NCI-H1092 (cell line): ENCODE results near the gene EBLN2.

Experiments
- DNase-seq: peaks from one replicate; lab custom pipeline; 2025; lab: John Stamatoyannopoulos, UW

EBLN2 gene

DNA sequence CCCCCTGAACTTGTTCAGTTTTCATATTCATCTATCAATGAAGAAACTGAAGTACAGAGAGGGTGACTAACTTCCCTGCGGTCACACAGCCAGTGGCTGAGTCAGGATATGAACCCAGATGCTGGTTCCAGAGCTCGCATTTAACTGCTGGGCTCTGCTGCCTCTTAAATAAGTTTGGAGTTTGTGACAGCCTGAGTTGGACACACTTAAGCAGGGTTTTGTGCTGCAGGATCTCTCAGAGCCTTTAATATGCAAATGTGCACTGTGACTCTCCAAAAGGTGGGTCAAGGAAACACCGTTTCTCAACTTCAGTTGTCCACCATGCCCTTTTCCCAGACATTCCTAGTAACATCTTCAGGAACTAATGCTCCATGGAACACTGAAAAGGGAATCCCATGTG is 45.8 kb downstream of the EBLN2 start:
- DNase-seq, result no peak

DNA sequence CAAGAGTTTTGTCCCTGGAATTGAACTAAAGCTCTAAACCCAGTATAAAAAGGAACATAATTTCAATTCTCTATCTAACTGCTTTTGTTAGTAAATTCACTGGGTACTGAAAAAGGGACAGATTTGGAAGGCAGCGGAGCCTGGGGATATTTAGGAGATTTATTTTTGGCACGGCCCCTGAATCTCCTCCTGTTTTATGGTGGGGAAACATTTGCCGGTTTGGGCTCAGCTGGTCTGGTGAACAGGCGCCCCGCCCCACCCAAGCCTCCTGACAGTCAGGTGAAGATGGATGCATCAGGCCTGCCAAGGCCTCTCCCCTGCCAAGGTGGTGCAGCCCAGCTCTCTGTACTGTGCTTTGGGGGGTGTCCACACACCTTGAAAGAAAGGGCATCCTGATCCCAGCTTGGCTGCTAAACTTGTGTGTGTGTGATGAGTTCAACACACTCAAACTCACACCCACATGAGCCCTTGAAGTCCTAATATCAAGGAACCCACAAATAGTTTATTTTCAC is 46.3 kb downstream of the EBLN2 start:
- DNase-seq, result no peak

DNA sequence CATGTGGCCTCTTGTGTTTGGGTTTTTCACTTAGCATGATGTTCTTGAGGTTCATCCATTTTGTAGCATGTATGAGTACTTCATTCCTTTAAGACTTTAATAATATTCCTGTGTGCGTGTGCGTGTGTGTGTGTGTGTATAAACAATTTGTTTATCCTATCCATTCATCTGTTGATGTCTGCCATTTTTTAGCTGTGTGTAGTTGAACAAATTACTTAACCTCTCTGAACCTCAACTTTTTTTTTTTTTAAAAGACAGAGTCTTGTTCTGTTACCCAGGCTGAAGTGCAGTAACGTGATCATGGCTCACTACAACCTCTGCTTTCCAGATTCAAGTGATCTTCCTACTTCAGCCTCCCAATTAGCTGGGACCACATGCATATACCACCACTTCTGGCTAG is 47.3 kb downstream of the EBLN2 start:
- DNase-seq, result no peak

DNA sequence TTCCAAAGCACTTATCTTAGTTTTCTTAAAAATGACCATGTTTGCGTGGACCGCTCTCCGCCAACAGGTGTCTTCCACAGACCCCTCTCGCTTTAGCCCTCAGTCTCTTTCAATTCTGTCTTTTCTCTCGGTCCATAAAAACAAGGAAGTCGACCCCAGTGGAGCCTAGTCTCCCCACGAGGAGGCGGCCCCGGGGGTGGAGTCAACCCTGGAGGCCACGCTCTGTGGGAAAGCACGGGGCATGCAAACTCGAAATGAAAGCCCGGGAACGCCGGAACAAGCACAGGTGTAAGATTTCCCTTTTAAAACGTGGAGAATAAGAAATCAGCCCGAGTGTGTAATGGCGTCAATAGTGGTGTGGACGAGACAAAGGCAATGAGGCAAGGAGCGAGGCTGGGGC is 49.1 kb downstream of the EBLN2 start:
- no peak for DNase-seq
